Lower lobe of right lung (tissue), 2 donors: ENCODE data around the gene MIDN. TPM values are rescaled to one million over a fixed set of nuclear protein-coding genes. Genes with fewer than 3 reads are reported as not detected.
"Not testable (repeated sequence)": the region's sequence is repeated elsewhere in the genome, so short reads cannot be mapped to it uniquely, and the experiment has no call there.

Experiments used
- ATAC-seq, 2 donors: fragments of 200-7000 bp; cut with Tn5 transposase; one replicate each; pipeline ENCODE4 v1.9.1; 2020 to 2022; ENCODE audit warnings: mild to moderate bottlenecking in 2 of 2, moderate library complexity in 2 of 2
- DNase-seq: peaks from one replicate; pipeline ENCODE4 v3.0.0-alpha.2; 2020
- H3K27ac ChIP-seq: fragments of 200-600 bp; one replicate; pipeline ENCODE4 v1.8.0; 2022
- H3K27me3 ChIP-seq: fragments of 200-600 bp; one replicate; pipeline ENCODE4 v1.8.0; 2022; ENCODE audit warnings: low read depth
- H3K36me3 ChIP-seq: fragments of 200-600 bp; one replicate; pipeline ENCODE4 v1.8.0; 2022; ENCODE audit warnings: mild to moderate bottlenecking
- H3K4me1 ChIP-seq: fragments of 200-600 bp; one replicate; pipeline ENCODE4 v1.8.0; 2022
- H3K4me3 ChIP-seq: fragments of 200-600 bp; one replicate; pipeline ENCODE4 v1.8.0; 2022; ENCODE audit warnings: mild to moderate bottlenecking
- H3K9me3 ChIP-seq: fragments of 200-600 bp; one replicate; pipeline ENCODE4 v1.8.0; 2022
- CTCF ChIP-seq: fragments of 200-600 bp; IDR thresholded peaks from one replicate; pipeline ENCODE4 v1.8.0; 2022; ENCODE audit warnings: antibody characterized with exemption, mild to moderate bottlenecking
- intact Hi-C: fragments of 100-400 bp; cut with DNase I; formaldehyde crosslinking; loops from one replicate; pipeline ENCODE4 v1.11.0; 2022
- total RNA-seq: library from RNA; stranded (reverse); fragmentation: NEBNext Ultra II Directional; extraction: Animal tissue kit (Norgen Biotek cat#: 25700); gene quantifications from one replicate; pipeline ENCODE4 v1.2.1, GENCODE V29; 2021
- donor health status: DM: no; HTN: yes; CAD: no; lungs with severe emphysema.

Gene MIDN
- total RNA-seq, 1 donor from 2014 or later = 76.3 TPM

- intact Hi-C loops = no loop called here
- no peak overlapping the region for H3K4me3 ChIP-seq
- TF ChIP-seq CTCF = no peak
- H3K9me3 ChIP-seq = no peaks in the 10 kb centered on the region
- peaks cover 4% of the 10 kb centered on the region for H3K27me3 ChIP-seq
- ATAC-seq (peak in 1 of 2 donors; percentile 35), DNase-seq (no peak)
- H3K4me1 ChIP-seq = no peaks in the 10 kb centered on the region
- no peak overlapping the region for H3K27ac ChIP-seq
- no peaks in the 10 kb centered on the region for H3K36me3 ChIP-seq
These were observed 54.3 kb downstream of the MIDN start for GRCh38 chr19:1302533-1303239.

- ATAC-seq (no peak), DNase-seq (no peak)
- H3K27me3 ChIP-seq = peaks cover 7% of the 10 kb centered on the region
- no peak overlapping the region for H3K27ac ChIP-seq
- H3K36me3 ChIP-seq = no peaks in the 10 kb centered on the region
- TF ChIP-seq CTCF = no peak
- intact Hi-C loops = no loop called here
- H3K4me1 ChIP-seq = no peaks in the 10 kb centered on the region
- no peak overlapping the region for H3K4me3 ChIP-seq
- no peaks in the 10 kb centered on the region for H3K9me3 ChIP-seq
These were observed 56.0 kb downstream of the MIDN start for GRCh38 chr19:1304197-1304924.

GRCh38 chr19:1305354-1305753, 57.0 kb downstream of the MIDN start:
- H3K4me3 ChIP-seq, intact Hi-C loops, H3K4me1 ChIP-seq, H3K36me3 ChIP-seq, H3K27ac ChIP-seq, ATAC-seq, DNase-seq, H3K9me3 ChIP-seq: not testable (repeated sequence)
- H3K27me3 ChIP-seq = peaks cover 16% of the 10 kb centered on the region

GRCh38 chr19:1307320-1307719, 58.9 kb downstream of the MIDN start:
- ATAC-seq (no peak), DNase-seq (no peak)
- Histone ChIP-seq H3K9me3 (no peaks in the 10 kb centered on the region), H3K27me3 (peaks cover 32% of the 10 kb centered on the region), H3K27ac (no peak overlapping the region), H3K4me1 (no peaks in the 10 kb centered on the region), H3K4me3 (no peak overlapping the region), H3K36me3 (no peaks in the 10 kb centered on the region)
- intact Hi-C loops = no loop called here
- no peak for TF ChIP-seq CTCF

GRCh38 chr19:1307755-1308303, 59.4 kb downstream of the MIDN start:
- DNase-seq (no peak), ATAC-seq (no peak)
- no peak for TF ChIP-seq CTCF

GRCh38 chr19:1308718-1309117, 60.3 kb downstream of the MIDN start:
- Histone ChIP-seq H3K27me3 (peaks cover 46% of the 10 kb centered on the region), H3K36me3 (no peaks in the 10 kb centered on the region), H3K4me1 (no peaks in the 10 kb centered on the region), H3K27ac (no peak overlapping the region), H3K4me3 (no peak overlapping the region), H3K9me3 (no peaks in the 10 kb centered on the region)
- intact Hi-C loops = no loop called here
- ATAC-seq (no peak), DNase-seq (no peak)
- TF ChIP-seq CTCF = no peak

More at GRCh38 chr19:1307755-1308303, 59.4 kb downstream of the MIDN start:
- Histone ChIP-seq H3K4me3 (no peak overlapping the region), H3K9me3 (no peaks in the 10 kb centered on the region), H3K27ac (no peak overlapping the region), H3K27me3 (peaks cover 38% of the 10 kb centered on the region), H3K36me3 (no peaks in the 10 kb centered on the region), H3K4me1 (no peaks in the 10 kb centered on the region)
- intact Hi-C loops = no loop called here
